Stimulated activated CD4-positive, alpha-beta T cell treated with anti-CD3 and anti-CD28 coated beads, Interleukin-1b, Interleukin-23, amount 100 ng/mL, for 4 hours (primary cell): ENCODE results near the gene TCEA3.

ENCODE experiments used
- DNase-seq, 2 donors: peaks; one replicate each; pipeline ENCODE4 v3.0.0-alpha.2; 2020; ENCODE audit warnings: low read depth in 2 of 2

Gene TCEA3

DNA sequence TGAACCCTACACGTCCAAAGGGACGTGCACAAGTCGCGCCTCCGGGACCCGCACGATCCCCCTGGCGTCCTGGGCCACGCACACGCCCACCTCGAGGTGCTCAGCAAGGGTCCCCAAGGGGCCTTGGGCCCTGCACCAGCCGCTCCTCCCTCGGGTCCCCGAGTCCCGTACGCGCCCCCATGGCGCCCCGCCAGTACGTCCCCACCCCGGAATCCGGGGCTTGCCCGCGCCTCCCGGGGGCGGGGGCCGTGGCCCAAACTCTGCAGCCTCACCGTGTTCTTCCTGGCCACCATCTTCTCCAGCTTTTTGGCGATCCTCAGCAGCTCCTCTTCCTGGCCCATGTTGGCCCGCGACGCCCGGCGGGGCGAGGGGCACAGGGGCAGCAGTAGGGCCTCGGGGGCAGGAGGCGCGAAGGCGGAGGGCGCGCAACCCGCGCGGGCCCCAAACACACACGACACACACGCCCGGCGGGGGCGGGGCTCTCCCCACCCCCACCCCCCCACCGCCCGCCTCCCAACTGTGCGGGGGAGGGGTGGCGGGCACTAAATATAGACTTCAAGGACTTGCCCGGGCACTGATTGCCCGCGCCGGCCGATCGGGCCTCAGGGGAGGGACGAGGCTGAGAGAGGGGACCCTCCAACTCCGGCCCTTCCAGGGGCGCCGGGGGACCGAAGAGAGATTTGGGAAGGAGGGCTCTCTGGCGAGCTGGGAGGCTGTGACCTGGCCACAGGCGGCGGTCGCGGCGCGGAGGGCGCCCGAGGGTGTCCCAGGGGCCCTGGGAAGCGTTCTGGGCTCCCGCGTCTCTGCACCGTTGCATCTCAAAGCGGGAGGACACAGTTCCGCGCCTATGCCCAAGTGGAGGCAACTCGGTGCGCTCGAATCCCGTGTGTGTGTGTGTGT is at the start of gene TCEA3:
TSS of gene TCEA3 (minus strand) at position 456 of the 900 bp plus-strand sequence. CDS start at position 341, 115 bp downstream.
- no peak for DNase-seq

DNA sequence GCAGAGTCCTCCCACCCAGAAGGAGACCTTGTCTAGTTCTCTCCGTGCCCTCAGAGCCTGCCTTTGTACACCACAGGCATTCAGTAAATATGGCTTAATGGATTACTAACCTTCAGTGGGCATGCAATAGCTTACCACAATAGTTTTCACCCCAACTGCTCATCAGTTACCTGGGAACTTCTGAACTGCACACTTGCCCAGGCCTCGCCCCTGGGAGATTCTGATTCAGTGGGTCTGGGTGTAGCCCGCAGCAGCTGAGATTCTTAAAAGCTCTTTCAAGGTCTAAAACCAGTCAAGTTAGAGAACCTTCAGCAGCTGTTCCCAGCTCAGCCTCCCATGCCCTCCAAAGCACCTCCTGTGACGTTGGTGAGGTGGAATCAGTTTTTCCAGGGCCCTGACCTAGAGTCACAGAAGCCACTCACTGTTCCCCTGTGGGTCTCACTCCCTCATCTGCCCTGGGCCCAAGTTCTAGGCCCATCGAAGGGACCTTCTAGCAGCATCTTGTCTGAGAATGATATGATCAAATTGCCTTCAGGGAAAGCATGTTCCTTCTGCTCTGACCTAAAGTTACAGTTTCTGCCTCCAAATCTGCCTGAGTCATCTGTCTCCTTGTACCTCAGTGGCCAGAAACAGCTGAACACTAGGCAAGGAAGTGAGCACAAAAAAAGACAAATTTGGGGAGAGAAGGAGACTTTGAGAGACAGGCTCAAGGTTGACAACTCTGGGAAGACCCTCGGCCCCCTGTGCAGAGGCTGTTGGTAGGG is 48.7 kb upstream of the TCEA3 start:
- no peak for DNase-seq

DNA sequence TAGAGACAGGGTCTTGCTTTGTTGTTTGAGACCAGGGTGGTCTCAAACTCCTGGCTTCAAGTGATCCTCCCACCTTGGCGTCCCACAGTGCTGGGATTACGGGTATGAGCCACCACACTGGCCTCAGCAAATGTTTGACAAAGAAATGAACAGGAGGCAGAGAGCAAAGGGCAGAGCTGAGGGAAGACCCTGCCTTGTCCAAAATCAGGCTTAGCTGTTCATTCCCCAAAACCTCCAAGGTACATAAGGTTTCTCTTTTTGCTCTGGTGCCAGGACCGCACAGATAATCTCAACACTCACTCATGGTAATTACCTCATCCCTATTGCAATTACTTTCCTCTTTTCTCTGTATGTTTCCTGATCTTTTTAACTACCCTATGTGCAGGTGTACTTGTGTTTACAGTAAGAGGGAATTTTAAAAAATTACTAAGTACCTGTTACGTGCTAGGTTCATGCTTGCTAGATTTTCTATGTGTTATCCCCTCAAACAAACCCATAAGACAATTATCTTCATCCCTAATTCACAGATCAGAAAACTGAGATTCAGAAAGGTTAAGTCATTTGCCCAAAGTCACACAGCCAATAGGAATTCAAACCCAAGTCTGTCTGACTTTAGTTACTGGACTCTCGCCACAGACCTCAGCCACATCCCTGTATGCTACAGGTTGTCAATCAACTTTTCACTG is 47.9 kb upstream of the TCEA3 start:
- no peak for DNase-seq

DNA sequence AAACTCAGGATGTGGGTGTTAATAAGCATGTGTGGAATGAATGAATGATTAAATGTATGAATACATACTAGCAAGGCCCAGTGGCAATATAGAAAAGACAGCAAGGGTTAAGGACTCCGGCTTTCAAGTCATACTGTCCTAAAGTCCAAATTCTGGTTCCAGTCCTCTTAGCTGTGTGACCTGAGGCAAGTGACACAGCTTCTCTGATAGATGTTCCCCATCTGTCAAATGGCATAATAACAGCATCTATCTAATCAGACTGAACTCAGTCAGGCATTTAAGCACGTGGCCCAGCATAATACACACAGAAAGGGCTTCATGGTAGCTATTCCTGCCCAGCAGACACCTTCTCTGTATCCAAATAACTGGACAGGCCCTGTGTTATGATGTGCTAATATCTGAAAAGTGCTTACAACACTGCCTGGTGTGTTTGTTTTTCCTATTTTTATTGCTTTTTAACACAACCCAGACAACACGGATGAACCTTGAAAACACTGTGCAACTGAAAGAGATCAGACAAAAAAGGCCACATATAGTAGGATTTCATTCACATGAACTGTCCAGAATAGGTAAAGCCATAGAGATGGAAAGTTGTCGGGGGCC is 47.0 kb upstream of the TCEA3 start:
- no peak for DNase-seq

- DNase-seq = no peak
These were observed 45.9 kb upstream of the TCEA3 start for GRCh38 chr1:23470282-23471070.

DNA sequence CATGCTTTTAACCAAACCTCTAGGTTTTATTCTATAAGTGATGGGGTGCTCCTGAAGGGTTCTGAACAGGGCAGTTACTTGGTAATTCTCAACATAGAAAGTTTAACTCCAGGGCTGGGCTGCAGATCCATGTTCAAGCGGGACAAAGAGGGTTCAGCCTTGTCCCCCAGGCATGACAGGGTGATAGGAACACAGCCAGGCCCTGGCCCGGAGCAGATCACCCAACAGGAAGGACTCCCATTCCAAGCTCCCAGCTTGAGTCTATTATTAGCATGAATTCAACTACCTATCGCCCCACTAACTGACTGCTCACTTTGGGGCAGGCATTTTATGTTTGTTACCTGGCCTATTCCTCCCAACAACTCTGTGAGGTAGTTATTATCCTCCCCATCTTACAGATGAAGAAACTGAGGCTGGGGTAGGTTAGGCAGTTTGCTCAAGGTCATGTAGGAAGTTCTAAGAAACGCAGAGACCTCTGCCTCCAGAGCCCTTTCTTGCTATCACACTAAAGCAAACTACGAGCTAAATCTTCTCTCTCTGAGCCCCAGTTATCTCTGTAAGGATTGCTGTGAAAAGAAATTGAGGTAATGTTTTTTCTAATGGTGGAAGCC is 44.9 kb upstream of the TCEA3 start:
- DNase-seq = no peak

DNA sequence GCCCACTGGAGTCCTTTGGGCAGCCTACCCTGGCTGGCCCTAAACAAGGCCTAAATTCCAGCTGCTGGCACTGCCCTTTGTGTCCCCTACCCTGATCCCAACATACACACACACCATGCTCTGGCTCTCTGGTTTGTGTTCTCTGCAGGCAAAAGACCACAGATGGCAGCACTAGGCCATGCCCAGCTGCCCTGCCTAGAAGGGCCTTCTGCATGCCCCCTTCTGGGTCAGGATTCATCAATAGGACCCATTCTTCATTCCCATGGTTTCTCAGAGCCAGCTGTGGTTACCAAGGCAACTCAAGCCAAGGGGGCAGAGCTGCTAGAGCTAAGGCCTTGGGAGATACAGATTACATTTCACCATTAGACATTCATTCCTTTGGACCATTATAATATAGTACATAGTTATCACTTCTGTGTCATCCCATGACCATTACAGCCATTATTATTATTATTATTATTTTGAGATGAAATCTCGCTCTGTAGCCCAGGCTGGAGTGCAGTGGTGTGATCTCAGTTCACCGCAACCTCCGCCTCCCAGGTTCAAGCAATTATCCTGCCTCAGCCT is 42.0 kb upstream of the TCEA3 start:
- DNase-seq = no peak

DNA sequence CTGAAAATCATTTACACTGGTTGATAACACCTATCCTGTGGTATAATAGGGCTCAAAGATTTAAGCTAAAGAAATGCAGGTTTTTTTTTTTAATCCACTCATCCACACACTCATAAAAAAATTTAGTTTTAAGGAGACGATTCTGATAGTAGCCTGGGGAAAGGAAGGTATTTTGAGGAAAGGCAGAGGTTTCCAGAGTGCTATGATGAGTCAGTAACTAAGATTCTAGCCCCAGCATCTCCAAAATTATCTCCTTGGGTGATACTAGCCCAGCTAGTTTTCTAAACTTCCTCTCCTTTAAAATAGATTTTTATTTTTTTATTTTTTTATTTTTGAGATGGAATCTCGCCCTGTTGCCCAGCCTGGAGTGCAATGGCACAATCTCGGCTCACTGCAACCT is 38.7 kb upstream of the TCEA3 start:
- no peak for DNase-seq

GRCh38 chr1:23462766-23463165 is 38.2 kb upstream of the TCEA3 start:
- no peak for DNase-seq

DNA sequence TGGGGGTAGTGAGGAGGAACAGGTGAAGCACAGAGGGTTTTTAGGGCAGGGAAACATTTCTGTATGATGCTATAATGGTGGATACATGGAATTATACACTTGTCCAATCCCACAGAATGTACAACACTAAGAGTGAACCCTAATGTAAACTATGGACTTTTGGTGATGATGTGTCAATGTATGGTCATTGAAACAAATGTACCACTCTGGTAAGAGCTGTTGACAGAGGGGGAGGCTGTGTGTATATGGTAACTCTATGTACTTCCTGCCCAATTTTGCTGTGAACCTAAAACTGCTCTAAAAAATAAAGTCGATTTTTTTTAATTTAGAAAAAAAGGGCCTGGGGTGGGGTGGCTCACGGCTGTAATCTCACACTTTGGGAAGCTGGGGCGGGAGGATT is 36.5 kb upstream of the TCEA3 start:
- DNase-seq = no peak

GRCh38 chr1:23460519-23460918 is 36.0 kb upstream of the TCEA3 start:
- no peak for DNase-seq

GRCh38 chr1:23459338-23459757 is 34.8 kb upstream of the TCEA3 start:
- DNase-seq = no peak

DNA sequence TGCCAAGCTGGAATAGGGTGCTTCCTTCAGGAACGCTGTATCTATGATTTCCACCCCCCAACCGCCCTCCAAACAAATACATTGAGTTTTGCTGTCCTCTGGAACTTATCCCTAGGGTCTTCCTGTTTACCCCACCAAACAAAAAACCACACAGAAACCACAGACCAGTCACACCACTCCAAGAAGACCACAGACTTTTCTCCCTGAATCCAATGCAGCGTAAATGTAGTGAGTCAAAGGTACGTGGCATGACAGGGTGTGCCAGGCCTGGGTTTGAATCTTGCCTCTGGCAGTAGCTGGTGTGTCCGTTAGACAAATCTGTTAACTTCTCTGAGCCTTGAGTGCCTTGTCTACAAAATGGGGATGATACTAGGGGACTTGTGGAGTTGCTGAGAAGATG is 31.7 kb upstream of the TCEA3 start:
- no peak for DNase-seq

DNA sequence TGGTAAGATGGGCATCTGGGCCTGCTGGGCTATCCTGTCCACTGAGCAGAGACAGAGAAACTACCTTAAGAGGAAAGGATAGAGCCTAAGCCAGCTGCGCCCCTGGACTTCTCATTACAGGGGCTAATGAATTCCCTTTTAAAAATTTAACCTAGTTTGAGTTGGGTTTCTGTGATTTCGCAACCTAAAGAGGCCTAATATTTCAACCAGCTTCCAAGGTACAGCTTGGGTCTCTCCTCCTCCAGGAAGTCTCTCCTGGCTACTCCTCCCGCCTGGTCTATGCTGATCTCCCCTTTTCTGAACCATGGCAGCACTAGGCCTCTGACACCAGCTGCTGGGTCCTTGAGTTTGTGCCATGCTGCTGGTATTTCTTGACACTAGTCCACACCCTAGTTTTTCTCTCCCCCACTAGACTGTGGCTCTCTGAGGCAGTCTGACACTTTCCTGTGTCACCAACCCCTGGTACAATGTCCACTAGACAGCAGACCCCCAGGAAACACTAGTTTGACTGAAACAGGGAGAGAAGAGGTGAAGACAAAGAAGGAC is 29.0 kb upstream of the TCEA3 start:
- DNase-seq = no peak

DNA sequence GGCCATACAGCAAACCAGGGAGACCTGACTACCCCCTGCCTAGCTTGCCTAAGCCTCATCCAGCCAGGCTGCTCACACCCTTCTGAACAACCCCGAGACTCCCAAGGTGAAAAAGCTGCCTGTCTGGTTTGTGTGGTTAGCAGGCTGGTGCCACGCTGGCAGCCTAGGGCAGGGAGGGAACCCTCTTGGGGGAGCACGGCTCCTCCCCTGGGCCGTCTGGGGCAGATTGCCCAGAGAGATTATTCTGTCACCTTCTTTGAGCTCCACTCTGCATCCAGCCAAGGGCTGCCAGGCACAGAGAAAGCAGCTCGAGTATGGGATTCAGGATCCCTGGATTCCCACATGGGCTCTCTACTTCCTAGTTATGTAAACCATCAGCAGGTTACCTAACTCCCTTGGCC is 27.5 kb upstream of the TCEA3 start:
- DNase-seq = no peak

GRCh38 chr1:23451441-23451840 is 26.9 kb upstream of the TCEA3 start:
- no peak for DNase-seq

- no peak for DNase-seq
These were observed 26.3 kb upstream of the TCEA3 start for GRCh38 chr1:23450894-23451293.

DNA sequence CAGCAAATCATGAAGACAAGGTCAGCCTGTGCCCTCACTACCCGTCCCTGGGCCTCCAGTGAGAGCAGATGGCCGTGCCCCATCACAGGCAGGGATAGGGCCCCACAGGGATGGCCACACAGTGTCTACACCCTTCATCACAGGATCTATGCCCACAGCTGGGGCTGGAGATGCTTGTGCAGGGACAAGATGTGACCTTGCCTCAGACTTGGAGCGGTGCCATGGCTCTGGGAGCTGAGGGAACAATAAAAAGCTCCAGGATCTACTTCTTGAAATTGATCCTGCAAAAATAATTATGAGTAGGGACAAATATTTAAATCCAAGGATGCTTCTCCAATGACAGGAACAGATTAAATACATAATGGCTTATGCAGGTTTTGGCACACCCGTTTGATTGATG is 25.4 kb upstream of the TCEA3 start:
- DNase-seq = no peak

GRCh38 chr1:23449306-23449705 is 24.8 kb upstream of the TCEA3 start:
- no peak for DNase-seq

DNA sequence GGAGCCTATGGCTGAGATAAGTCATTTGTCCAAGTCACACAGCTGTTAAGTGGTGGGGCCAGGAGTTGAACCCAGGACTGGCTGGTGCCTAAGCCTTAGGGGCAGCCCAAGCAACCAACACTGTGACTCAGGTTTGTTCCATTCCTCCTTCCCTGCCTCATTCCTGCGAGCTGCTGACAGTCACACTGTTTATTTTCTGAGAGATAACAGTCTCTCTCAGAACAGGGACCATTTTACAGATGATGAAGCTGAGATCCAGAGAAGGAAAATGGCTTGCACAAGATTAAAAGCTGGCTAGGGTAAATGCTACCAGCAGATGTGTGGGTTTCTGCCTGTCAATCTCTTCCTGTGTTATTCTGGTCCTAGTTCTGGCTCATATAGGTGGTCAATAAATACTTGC is 24.3 kb upstream of the TCEA3 start:
- DNase-seq = no peak
